K562 (cell line): Measurements from ENCODE around the gene OPA3. TPM values are rescaled to one million over a fixed set of nuclear protein-coding genes. Genes with fewer than 3 reads are reported as not detected.

ENCODE experiments used
- ARHGAP35 ChIP-seq: fragments of 450-650 bp; IDR thresholded peaks from 2 replicates; pipeline ENCODE4 v1.6.1; 2018; ENCODE audit not compliant: partially characterized antibody
- CAMTA2 ChIP-seq: fragments of 250-450 bp; sonication (Bioruptor Pico); conservative IDR thresholded peaks from 2 replicates; pipeline ENCODE4 v1.5.1; 2022
- CBX5 ChIP-seq: IDR thresholded peaks from 2 replicates; pipeline ENCODE4 v1.6.1; 2014; ENCODE audit warnings: low read depth, borderline replicate concordance
- CC2D1A ChIP-seq: fragments of 450-650 bp; IDR thresholded peaks from 2 replicates; pipeline ENCODE4 v1.6.1; 2017; ENCODE audit warnings: mild to moderate bottlenecking
- CHCHD3 ChIP-seq: fragments of 250-450 bp; sonication (Bioruptor Pico); IDR thresholded peaks from 2 replicates; pipeline ENCODE4 v2.1.2; 2022; ENCODE audit warnings: mild to moderate bottlenecking
- EP400 ChIP-seq: fragments of 450-650 bp; IDR thresholded peaks from 2 replicates; pipeline ENCODE4 v1.6.1; 2017; ENCODE audit warnings: antibody characterized with exemption, mild to moderate bottlenecking, moderate library complexity
- FOXJ3 ChIP-seq: sonication (generic); formaldehyde crosslinking; IDR thresholded peaks from 2 replicates; pipeline ENCODE4 v1.4.0; 2020; ENCODE audit warnings: mild to moderate bottlenecking, missing genetic modification reagents
- GTF2E2 ChIP-seq: fragments of 200-800 bp; sonication (Bioruptor generic); IDR thresholded peaks from 2 replicates; pipeline ENCODE4 v1.6.1; 2016; ENCODE audit warnings: missing genetic modification characterization, missing compliant biosample characterization
- HMGN3 ChIP-seq: IDR thresholded peaks from 2 replicates; pipeline ENCODE4 v1.6.1; 2011; ENCODE audit warnings: borderline replicate concordance, low read depth, mild to moderate bottlenecking, mixed read lengths, low read length; ENCODE audit not compliant: insufficient read length; ENCODE audit errors: extremely low read depth
- IRF2 ChIP-seq: sonication (generic); formaldehyde crosslinking; IDR thresholded peaks from 2 replicates; pipeline ENCODE4 v1.8.1; 2022; ENCODE audit warnings: mild to moderate bottlenecking, missing genetic modification reagents
- MXI1 ChIP-seq: IDR thresholded peaks from 2 replicates; pipeline ENCODE4 v1.6.1; 2011; ENCODE audit warnings: low read depth, mild to moderate bottlenecking, improper control_type of control experiment, low read length
- NCOA4 ChIP-seq: fragments of 450-650 bp; IDR thresholded peaks from 2 replicates; pipeline ENCODE4 v1.6.1; 2018; ENCODE audit warnings: mild to moderate bottlenecking; ENCODE audit not compliant: partially characterized antibody
- NEUROD1 ChIP-seq: fragments of 150-350 bp; IDR thresholded peaks from 2 replicates; pipeline ENCODE4 v1.6.1; 2014; ENCODE audit warnings: borderline replicate concordance, low read length, low read depth; ENCODE audit not compliant: partially characterized antibody
- NR0B1 ChIP-seq: fragments of 450-650 bp; IDR thresholded peaks from one replicate; pipeline ENCODE4 v1.6.1; 2018; ENCODE audit warnings: mild to moderate bottlenecking, moderate library complexity; ENCODE audit not compliant: partially characterized antibody
- SAP30 ChIP-seq: fragments of 200-600 bp; sonication (generic); IDR thresholded peaks from 2 replicates; pipeline ENCODE4 v1.6.1; 2012; ENCODE audit warnings: borderline replicate concordance, low read depth, mild to moderate bottlenecking, moderate library complexity, low read length, control low read depth, inconsistent platforms; ENCODE audit not compliant: insufficient read depth, poor library complexity, severe bottlenecking
- SIN3B ChIP-seq: fragments of 450-650 bp; IDR thresholded peaks from 2 replicates; pipeline ENCODE4 v1.6.1; 2017; ENCODE audit warnings: low read depth, mild to moderate bottlenecking, moderate library complexity
- SMAD3 ChIP-seq: fragments of 450-650 bp; formaldehyde crosslinking; conservative IDR thresholded peaks from 2 replicates; pipeline ENCODE4 v1.4.0; 2020; ENCODE audit warnings: mild to moderate bottlenecking
- SMARCE1 ChIP-seq: fragments of 450-650 bp; IDR thresholded peaks from 2 replicates; pipeline ENCODE4 v1.7.1; 2016; ENCODE audit warnings: mild to moderate bottlenecking
- SRSF1 ChIP-seq: fragments of 200-400 bp; formaldehyde crosslinking; IDR thresholded peaks from 2 replicates; pipeline ENCODE4 v1.6.1; 2017; ENCODE audit warnings: mild to moderate bottlenecking, low read depth, low read length, moderate library complexity
- THRB ChIP-seq: fragments of 450-650 bp; formaldehyde crosslinking; conservative IDR thresholded peaks from 2 replicates; pipeline ENCODE4 v1.4.0; 2022; ENCODE audit warnings: mild to moderate bottlenecking, missing genetic modification characterization
- VEZF1 ChIP-seq: fragments of 200-800 bp; sonication (Bioruptor generic); IDR thresholded peaks from 2 replicates; pipeline ENCODE4 v1.6.1; 2017; ENCODE audit warnings: missing genetic modification characterization, missing compliant biosample characterization
- ZNF232 ChIP-seq: sonication (generic); formaldehyde crosslinking; IDR thresholded peaks from 2 replicates; pipeline ENCODE4 v1.8.0; 2022; ENCODE audit warnings: mild to moderate bottlenecking, missing genetic modification reagents
- ZNF589 ChIP-seq: fragments of 200-800 bp; sonication (Bioruptor generic); IDR thresholded peaks from 2 replicates; pipeline ENCODE4 v1.6.1; 2016; ENCODE audit warnings: low read depth, missing genetic modification characterization, missing compliant biosample characterization
- ZNF655 ChIP-seq: fragments of 250-450 bp; sonication (Bioruptor Pico); IDR thresholded peaks from 2 replicates; pipeline ENCODE4 v1.5.0; 2021
- ZNF79 ChIP-seq: fragments of 250-450 bp; sonication (Bioruptor Pico); IDR thresholded peaks from 2 replicates; pipeline ENCODE4 v1.4.0; 2020; ENCODE audit warnings: low read depth, mild to moderate bottlenecking, moderate library complexity
- polyA plus RNA-seq, 8 experiments: library from polyadenylated mRNA; depleted of rRNA in 4 of 8; stranded (reverse) in 5 of 8; unstranded in 3 of 8; fragments of >200 nt; fragmentation: Nextera tagmentation in 2 of 8; fragmentation: Illumina TruSeq in 1 of 8; extraction: Ambion mirVana in 2 of 8; extraction: Trizol in 1 of 8; gene quantifications; 2 replicates each; pipeline versions ENCODE4 v1.2.1 to v1.2.3, GENCODE V29; 2011 to 2014; ENCODE audit warnings: inconsistent platforms in 1 of 8, missing spikeins in 1 of 8
- total RNA-seq, 7 experiments: library from RNA; depleted of rRNA in 6 of 7; stranded (reverse); fragments of >200 nt in 6 of 7; fragmentation: Illumina TruSeq in 2 of 7; extraction: Trizol in 2 of 7; gene quantifications; 2 replicates each; pipeline versions ENCODE4 v1.2.1 to v1.2.3, GENCODE V29; 2011 to 2021; ENCODE audit warnings: low replicate concordance in 1 of 7

The OPA3 gene
- total and polyA plus RNA-seq, 9 of the 15 experiments (the other 6 are each of a cell fraction or from before 2014, with no cell fraction given): 1.4 to 18.8 (median 9.0) TPM

- 0 out of 2 replicates have a peak, but pooled peaks have one; percentile 13 for TF ChIP-seq THRB (CRISPR knock-in tag)
- no peak for TF ChIP-seq ZNF655 (CRISPR knock-in tag)
- no peak for TF ChIP-seq SMAD3 (CRISPR knock-in tag)
- no peak for TF ChIP-seq NR0B1
- peak; percentile 89 for TF ChIP-seq VEZF1 (CRISPR knock-in tag)
- TF ChIP-seq SAP30: no peak
- TF ChIP-seq MXI1: no peak
- TF ChIP-seq NCOA4: no peak
- no peak for TF ChIP-seq FOXJ3 (CRISPR knock-in tag)
- no peak for TF ChIP-seq ARHGAP35
- TF ChIP-seq NEUROD1: no peak
- TF ChIP-seq ZNF232 (CRISPR knock-in tag): no peak
- TF ChIP-seq CC2D1A: no peak
- no peak for TF ChIP-seq SIN3B
- peak; percentile 39; the same call in 1 of the 2 replicates for TF ChIP-seq CBX5
- no peak; the same call in 1 of the 2 replicates for TF ChIP-seq EP400
- peak; percentile 62; the same call in 1 of the 2 replicates for TF ChIP-seq ZNF589 (CRISPR knock-in tag)
- no peak for TF ChIP-seq CAMTA2 (CRISPR knock-in tag)
- no peak for TF ChIP-seq HMGN3
- TF ChIP-seq SRSF1: no peak
- no peak for TF ChIP-seq GTF2E2 (tag)
- TF ChIP-seq CHCHD3 (CRISPR knock-in tag): no peak
- TF ChIP-seq IRF2: no peak
- TF ChIP-seq SMARCE1: peak; percentile 79; the same call in 1 of the 2 replicates
- no peak for TF ChIP-seq ZNF79 (CRISPR knock-in tag)
Measured at GRCh38 chr19:45515081-45515624, 69.4 kb downstream of the OPA3 start (continued).
